SK-N-SH treated with all-trans-retinoic acid at 6 μM for 48 hours (cell line): ENCODE measurements around the gene ARHGEF40.

Experiments used
- ARNTL ChIP-seq: fragments of 450-650 bp; formaldehyde crosslinking; IDR thresholded peaks from 2 replicates; pipeline ENCODE4 v1.5.0; 2020; ENCODE audit warnings: low read depth, mild to moderate bottlenecking, moderate library complexity, borderline replicate concordance
- GLIS3 ChIP-seq: fragments of 250-450 bp; sonication (Bioruptor Pico); IDR thresholded peaks from 2 replicates; pipeline ENCODE4 v1.5.0; 2020; ENCODE audit warnings: mild to moderate bottlenecking, moderate library complexity
- ISL1 ChIP-seq: fragments of 250-450 bp; sonication (Bioruptor Pico); IDR thresholded peaks from 2 replicates; pipeline ENCODE4 v2.1.2; 2022; ENCODE audit warnings: mild to moderate bottlenecking, moderate library complexity
- PATZ1 ChIP-seq: fragments of 250-450 bp; sonication (Bioruptor Pico); IDR thresholded peaks from 2 replicates; pipeline ENCODE4 v1.8.0; 2020; ENCODE audit warnings: mild to moderate bottlenecking, moderate library complexity, borderline replicate concordance
- PPARA ChIP-seq: fragments of 250-450 bp; sonication (Bioruptor Pico); IDR thresholded peaks from 2 replicates; pipeline ENCODE4 v1.5.0; 2020; ENCODE audit warnings: mild to moderate bottlenecking, borderline replicate concordance
- RARB ChIP-seq: fragments of 250-450 bp; sonication (Bioruptor Pico); IDR thresholded peaks from 2 replicates; pipeline ENCODE4 v1.8.0; 2021; ENCODE audit warnings: mild to moderate bottlenecking, moderate library complexity
- TSHZ2 ChIP-seq: fragments of 250-450 bp; sonication (Bioruptor Pico); IDR thresholded peaks from 2 replicates; pipeline ENCODE4 v1.5.0; 2020; ENCODE audit warnings: mild to moderate bottlenecking, moderate library complexity
- ZFP3 ChIP-seq: fragments of 250-450 bp; sonication (Bioruptor Pico); IDR thresholded peaks from 2 replicates; pipeline ENCODE4 v1.5.0; 2020; ENCODE audit warnings: mild to moderate bottlenecking, moderate library complexity
- ZFP30 ChIP-seq: fragments of 450-650 bp; formaldehyde crosslinking; IDR thresholded peaks from 2 replicates; pipeline ENCODE4 v1.5.0; 2022; ENCODE audit warnings: mild to moderate bottlenecking, moderate library complexity
- ZNF565 ChIP-seq: fragments of 450-650 bp; formaldehyde crosslinking; conservative IDR thresholded peaks from 2 replicates; pipeline ENCODE4 v1.5.0; 2020; ENCODE audit warnings: low read depth, mild to moderate bottlenecking, moderate library complexity
- ZNF8 ChIP-seq: fragments of 450-650 bp; formaldehyde crosslinking; IDR thresholded peaks from 2 replicates; pipeline ENCODE4 v1.5.0; 2020; ENCODE audit warnings: mild to moderate bottlenecking, moderate library complexity
- TF ChIP-seq, protein P1 (sequence below): fragments of 250-450 bp; sonication (Bioruptor Pico); IDR thresholded peaks from 2 replicates; pipeline ENCODE4 v1.5.1; 2020; ENCODE audit warnings: low read depth, mild to moderate bottlenecking, moderate library complexity
- TF ChIP-seq, protein P2 (sequence below): fragments of 250-450 bp; sonication (Bioruptor Pico); IDR thresholded peaks from 2 replicates; pipeline ENCODE4 v1.5.1; 2021; ENCODE audit warnings: mild to moderate bottlenecking, moderate library complexity

DNA sequence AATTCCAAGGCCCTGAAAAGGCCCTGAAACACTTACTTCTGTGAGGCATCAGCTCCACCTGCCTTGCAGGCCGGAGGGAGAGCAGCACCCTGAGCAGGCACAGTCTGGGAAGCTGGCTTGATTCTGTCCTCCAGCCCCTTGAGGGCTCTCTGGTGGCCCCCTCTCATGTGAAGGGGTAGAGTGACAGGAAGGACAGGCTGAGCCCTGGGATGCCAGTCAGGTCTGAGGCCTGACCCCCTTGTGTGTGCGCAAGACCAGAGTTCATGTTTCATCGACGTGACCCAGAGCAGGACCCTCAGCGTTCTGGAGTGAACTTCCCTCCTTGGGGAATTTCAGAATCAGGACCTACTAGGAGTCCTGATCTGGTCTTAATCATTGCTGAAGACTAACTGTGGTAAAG lies 11.2 kb upstream of the ARHGEF40 start:
- no peak for TF ChIP-seq PPARA (CRISPR knock-in tag)
- TF ChIP-seq ZFP30, result no peak
- no peak for TF ChIP-seq PATZ1 (CRISPR knock-in tag)
- TF ChIP-seq, protein P1, sequence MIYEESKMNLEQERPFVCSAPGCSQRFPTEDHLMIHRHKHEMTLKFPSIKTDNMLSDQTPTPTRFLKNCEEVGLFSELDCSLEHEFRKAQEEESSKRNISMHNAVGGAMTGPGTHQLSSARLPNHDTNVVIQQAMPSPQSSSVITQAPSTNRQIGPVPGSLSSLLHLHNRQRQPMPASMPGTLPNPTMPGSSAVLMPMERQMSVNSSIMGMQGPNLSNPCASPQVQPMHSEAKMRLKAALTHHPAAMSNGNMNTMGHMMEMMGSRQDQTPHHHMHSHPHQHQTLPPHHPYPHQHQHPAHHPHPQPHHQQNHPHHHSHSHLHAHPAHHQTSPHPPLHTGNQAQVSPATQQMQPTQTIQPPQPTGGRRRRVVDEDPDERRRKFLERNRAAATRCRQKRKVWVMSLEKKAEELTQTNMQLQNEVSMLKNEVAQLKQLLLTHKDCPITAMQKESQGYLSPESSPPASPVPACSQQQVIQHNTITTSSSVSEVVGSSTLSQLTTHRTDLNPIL (CRISPR knock-in tag), result no peak
- no peak for TF ChIP-seq ZNF565 (CRISPR knock-in tag)
- no peak for TF ChIP-seq TSHZ2 (CRISPR knock-in tag)
- TF ChIP-seq, protein P2, sequence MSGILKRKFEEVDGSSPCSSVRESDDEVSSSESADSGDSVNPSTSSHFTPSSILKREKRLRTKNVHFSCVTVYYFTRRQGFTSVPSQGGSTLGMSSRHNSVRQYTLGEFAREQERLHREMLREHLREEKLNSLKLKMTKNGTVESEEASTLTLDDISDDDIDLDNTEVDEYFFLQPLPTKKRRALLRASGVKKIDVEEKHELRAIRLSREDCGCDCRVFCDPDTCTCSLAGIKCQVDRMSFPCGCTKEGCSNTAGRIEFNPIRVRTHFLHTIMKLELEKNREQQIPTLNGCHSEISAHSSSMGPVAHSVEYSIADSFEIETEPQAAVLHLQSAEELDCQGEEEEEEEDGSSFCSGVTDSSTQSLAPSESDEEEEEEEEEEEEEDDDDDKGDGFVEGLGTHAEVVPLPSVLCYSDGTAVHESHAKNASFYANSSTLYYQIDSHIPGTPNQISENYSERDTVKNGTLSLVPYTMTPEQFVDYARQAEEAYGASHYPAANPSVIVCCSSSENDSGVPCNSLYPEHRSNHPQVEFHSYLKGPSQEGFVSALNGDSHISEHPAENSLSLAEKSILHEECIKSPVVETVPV (CRISPR knock-in tag), result no peak
- TF ChIP-seq ARNTL, result no peak
- TF ChIP-seq ZNF8 (CRISPR knock-in tag), result no peak
- TF ChIP-seq RARB (CRISPR knock-in tag), result no peak
- TF ChIP-seq GLIS3, result no peak
- TF ChIP-seq ZFP3 (CRISPR knock-in tag), result no peak
- TF ChIP-seq ISL1, result no peak
